Mammary epithelial cell (primary cell): ENCODE data around the gene NT5M.

Source experiments
- CTCF ChIP-seq, 2 donors: IDR thresholded peaks in 1 of 2; conservative IDR thresholded peaks in 1 of 2; 2 replicates each; pipeline ENCODE4 v1.5.1; 2011 to 2012; ENCODE audit warnings: inconsistent platforms in 2 of 2, low read length in 2 of 2, mild to moderate bottlenecking in 2 of 2, control low read depth in 1 of 2, low read depth in 1 of 2; ENCODE audit not compliant: insufficient read depth in 1 of 2; ENCODE audit errors: extremely low read depth in 1 of 2
- EZH2 ChIP-seq: IDR thresholded peaks from 2 replicates; pipeline ENCODE4 v1.6.1; 2012; ENCODE audit warnings: low read length, inconsistent platforms, borderline replicate concordance

GRCh38 chr17:17309356-17309755 is 6.2 kb downstream of the NT5M start:
- TF ChIP-seq EZH2: no peak
- TF ChIP-seq CTCF (conservative IDR thresholded peaks at IDR 0.05 in 1 of 2, IDR thresholded peaks at IDR 0.05 in 1 of 2; ENCODE audit: extremely low read depth in 1 of 2, insufficient read depth in 1 of 2, low read depth in 1 of 2, low read length in 2 of 2): no peak
